Measurements from ENCODE around the gene TAS2R40.
"Not testable (repeated sequence)": the region's sequence is repeated elsewhere in the genome, so short reads cannot be mapped to it uniquely, and the experiment has no call there.

The TAS2R40 gene

DNA sequence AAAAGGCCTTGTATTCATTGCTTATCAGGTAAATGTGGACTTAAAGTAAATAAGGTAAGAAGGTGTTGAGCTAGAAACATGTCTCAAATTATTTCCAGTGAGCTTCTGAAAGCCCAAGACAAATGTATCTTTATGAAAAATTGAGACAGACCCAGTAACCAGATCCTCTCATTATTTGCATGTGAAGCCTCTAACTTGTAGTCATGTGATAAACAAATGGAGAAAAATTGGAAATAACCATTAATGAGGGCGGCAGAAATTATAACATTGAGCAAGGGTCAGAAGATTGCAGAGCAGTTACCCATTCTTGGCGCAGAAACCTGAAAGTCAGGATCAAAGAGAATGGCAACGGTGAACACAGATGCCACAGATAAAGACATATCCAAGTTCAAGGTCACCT is at the start of gene TAS2R40:
TSS of gene TAS2R40 (plus strand) at position 301 of the 400 bp plus-strand sequence. CDS start at position 343, 42 bp downstream.
- DNase-seq (ENCODE audit: low read depth in 2 of 2), result no peak

DNA sequence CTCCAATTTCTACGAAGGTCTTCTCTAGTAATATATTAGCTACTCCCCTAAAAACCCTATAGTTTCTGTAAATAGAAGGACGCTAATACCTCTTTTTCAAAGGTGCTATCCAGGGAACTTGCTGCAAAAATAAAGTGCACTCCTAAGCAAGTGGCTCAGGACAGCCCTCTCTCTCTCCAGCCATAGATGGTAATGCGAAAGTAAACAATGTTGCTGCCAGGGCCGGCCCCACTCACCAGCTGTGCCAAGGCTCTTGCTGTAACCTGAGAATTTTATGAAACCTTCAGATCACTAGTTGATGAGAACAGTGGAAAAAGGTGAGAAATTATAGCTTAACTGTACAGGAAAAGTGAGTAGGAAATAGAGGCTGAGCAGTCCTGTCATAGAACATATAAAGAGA is 49.5 kb upstream of the TAS2R40 start:
- DNase-seq (ENCODE audit: low read depth in 2 of 2), result no peak

DNA sequence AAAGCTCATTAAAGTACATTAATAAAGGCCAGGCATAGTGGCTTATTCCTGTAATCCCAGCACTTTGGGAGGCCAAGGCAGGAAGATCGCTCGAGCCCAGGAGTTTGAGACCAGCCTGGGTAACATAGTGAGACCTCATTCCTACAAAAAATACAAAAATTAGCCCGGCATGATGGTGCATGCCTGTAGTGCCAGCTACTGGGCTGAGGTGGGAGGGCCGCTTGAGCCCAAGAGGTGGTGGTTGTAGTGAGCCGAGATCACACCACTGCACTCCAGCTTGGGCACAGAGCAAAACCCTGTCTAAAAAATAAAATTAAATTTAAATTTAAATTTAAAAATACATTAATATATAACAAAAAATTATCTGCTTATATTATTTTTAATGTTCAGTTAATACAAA is 45.7 kb upstream of the TAS2R40 start:
- DNase-seq (ENCODE audit: low read depth in 2 of 2), result no peak

DNA sequence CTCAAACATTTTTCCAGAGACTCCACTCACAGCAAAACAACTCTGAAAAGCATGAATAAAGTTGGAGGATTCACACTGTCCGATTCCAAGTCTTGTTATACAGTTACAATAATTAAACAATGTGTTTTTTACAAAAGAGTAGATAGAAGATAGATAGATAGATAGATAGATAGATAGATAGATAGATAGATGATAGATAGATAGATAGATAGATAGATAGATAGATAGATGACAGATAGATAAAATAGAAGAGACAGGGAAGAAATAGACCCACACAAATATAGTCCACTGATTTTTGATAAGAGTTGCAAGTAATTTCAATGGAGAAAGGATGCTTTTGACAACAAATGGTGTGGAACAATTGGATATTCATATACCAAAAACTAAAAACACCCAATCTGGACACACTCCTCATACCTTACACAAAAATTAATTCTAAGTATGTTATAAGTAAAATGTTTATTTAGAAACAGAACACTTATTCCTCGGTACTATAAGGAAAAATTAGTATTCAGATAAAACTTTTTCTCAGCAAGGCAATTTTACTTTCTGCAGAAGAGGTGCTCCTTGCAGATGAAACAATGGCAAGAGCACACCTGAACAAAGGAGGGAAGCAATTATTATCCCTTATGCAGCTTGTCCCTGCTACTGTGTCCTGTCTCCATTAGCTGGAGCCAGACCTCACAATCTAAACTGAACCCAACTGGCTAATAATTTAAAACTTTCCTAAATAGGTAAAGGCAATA is 44.3 kb upstream of the TAS2R40 start:
- no peak for DNase-seq (ENCODE audit: low read depth in 2 of 2)

DNA sequence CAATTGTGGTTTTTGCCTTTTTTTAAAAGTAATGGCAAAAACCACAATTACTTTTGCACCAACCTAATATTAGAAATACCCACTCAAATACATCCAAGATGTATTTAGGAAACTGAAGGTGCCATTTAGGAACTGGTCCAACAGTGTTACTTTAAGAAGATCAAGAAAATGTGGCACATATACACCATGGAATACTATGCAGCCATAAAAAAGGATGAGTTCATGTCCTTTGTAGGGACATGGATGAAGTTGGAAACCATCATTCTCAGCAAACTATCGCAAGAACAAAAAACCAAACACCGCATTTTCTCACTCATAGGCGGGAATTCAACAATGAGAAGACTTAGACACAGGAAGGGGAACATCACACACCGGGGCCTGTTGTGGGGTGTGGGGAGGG is 41.1 kb upstream of the TAS2R40 start:
- DNase-seq (ENCODE audit: low read depth in 2 of 2), result not testable (repeated sequence)

GRCh38 chr7:143181349-143181748 is 40.5 kb upstream of the TAS2R40 start:
- no peak for DNase-seq (ENCODE audit: low read depth in 2 of 2)

DNA sequence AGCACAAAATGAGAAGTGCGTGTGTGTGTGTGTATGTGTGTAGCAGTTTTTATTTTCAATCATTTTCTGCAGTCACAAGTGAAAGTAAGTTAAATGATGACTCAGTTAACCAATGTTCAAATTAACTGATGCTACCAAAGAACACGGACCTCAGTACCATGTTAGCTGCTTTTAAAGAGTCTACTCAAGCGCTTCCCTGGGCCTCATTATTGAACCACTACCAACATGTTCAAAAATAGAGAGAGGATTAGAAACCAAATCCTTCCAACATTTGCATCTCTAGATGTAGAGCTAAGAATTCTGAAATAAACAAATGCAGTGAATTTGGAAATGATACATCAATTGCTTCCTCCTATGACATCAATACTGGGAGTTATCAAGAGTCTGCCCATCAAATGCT is 38.8 kb upstream of the TAS2R40 start, which contains the start of gene TAS2R39:
TSS of gene TAS2R39 (plus strand) at position 396 of the 400 bp plus-strand sequence. CDS start at position 396, 0 bp downstream.
- DNase-seq (ENCODE audit: low read depth in 2 of 2), result no peak

GRCh38 chr7:143185551-143185950 is 36.3 kb upstream of the TAS2R40 start:
- no peak for DNase-seq (ENCODE audit: low read depth in 2 of 2)

DNA sequence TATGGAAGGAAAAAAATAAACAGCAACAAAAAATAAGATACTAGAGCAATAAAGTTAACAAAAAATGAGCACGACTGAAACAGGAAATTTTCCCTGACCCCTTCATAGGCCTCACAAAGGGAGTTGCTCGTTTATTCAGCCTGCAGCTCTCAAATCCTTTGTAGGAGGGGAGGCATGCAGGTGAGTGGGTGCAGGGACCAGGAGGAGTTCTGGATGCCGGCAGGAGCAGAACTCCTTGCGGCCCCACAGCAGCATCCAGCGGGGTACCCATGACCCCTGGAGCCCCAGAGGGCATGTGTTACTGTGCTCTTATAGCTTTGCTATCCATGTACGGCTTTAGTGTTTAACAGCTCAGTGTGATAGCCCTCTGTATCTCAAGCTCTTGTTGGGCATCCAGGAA is 32.8 kb upstream of the TAS2R40 start:
- DNase-seq (ENCODE audit: low read depth in 2 of 2), result no peak

GRCh38 chr7:143193880-143194279 is 28.0 kb upstream of the TAS2R40 start:
- DNase-seq (ENCODE audit: low read depth in 2 of 2), result no peak

GRCh38 chr7:143199040-143199439 is 22.8 kb upstream of the TAS2R40 start:
- DNase-seq (ENCODE audit: low read depth in 2 of 2), result no peak

- DNase-seq (ENCODE audit: low read depth in 2 of 2), result no peak
These were observed 19.7 kb upstream of the TAS2R40 start for GRCh38 chr7:143202161-143202560.

DNA sequence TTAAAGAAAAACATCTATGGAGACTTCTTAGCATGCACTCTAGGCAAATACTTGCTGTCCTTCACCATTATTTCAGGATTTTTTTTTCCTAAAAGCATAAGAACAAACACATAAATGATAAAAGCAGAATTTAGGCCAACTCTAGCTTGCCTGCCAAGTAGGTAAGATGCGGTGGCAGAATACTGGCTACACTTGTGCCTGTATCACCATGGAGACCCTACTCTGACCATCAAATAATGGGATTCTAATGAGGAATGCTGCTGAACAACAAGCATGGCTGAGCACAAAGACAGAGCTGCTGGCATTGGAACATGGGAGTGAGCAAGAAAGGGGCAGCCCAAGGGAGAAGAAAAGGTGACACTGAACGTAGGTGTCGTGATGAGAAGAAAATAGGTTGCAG is 18.5 kb upstream of the TAS2R40 start:
- DNase-seq (ENCODE audit: low read depth in 2 of 2), result no peak

- DNase-seq (ENCODE audit: low read depth in 2 of 2), result no peak
These were observed 16.1 kb upstream of the TAS2R40 start for GRCh38 chr7:143205560-143206293.

- no peak for DNase-seq (ENCODE audit: low read depth in 2 of 2)
These were observed 11.3 kb upstream of the TAS2R40 start for GRCh38 chr7:143210541-143210940.

DNA sequence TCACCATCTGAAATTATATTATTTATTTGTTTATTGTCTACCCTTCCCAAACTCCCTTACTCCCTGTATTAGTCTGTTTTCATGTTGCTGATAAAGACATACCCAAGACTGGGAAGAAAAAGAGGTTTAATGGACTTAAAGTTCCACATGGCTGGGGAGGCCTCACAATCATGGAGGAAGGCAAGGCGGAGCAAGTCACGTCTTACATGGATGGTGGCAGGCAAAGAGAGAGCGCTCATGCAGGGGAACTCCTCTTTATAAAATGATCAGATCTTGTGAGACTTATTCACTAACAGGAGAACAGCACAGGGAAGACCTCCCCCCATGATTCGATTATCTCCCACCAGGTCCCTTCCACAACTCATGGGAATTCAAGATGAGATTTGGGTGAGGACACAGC is 8.4 kb upstream of the TAS2R40 start:
- DNase-seq (ENCODE audit: low read depth in 2 of 2), result not testable (repeated sequence)

DNA sequence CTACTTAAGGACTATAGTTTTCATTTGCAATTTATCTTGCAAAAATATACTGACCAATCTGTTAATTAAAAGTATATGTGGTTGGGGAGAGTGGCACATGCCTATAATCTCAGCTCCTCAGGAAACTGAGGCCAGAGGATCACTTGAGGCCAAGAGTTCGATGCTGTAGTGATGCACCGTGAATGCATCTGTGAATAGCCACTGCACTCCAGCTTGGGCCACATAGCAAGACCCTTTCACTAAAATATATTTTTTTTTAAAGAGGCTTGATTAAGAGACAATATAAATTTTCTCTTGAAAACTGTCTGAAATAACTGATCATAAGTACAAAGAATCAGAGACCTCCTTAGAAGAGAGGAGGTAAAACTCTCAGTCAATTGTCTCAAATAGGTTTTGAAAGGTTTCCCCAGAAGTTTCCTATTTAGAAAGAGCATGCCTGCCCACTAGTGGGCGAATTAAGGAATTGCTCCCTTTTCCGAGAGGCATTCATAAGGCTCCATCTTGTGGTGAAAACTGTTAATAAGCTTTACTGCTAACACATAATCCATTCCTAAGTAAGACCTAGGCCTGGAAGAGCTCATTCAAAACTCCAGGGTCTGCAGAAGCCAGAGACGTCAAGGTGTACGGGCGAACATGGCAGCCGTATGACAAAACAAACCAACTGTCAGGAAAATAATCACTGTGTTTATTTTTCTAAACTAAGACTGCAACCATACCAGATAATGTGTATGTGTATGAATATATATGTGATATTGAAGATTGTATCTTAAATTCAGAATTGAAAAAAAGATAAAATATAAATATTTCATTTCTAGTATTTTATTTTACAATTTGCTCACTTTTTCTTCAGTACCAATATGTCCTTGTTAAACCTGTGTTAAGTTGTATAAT is 6.8 kb upstream of the TAS2R40 start:
- peak in 1 of 2 donors; percentile 17 for DNase-seq (ENCODE audit: low read depth in 2 of 2)

GRCh38 chr7:143216151-143216550 is 5.7 kb upstream of the TAS2R40 start:
- DNase-seq (ENCODE audit: low read depth in 2 of 2), result no peak

DNA sequence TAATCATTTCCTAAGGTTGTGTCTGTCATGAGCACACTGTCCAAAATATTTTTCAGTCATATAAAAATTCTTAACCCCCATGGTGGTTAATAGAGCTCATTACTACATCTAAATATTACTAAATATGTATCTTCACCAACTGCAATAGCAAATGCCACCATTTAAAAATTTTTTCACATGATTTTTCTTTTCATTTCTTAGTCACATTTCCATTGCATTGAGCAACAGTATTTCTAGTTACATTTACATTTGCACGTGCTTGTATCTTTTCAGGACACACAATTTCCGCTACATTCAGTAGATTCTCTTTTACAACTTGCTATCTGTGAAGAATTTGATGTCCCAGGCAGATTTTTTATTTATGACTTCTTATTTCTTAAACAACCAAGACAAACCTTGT is 5.2 kb upstream of the TAS2R40 start:
- no peak for DNase-seq (ENCODE audit: low read depth in 2 of 2)

GRCh38 chr7:143217806-143218205 is 4.0 kb upstream of the TAS2R40 start:
- DNase-seq (ENCODE audit: low read depth in 2 of 2), result no peak

DNA sequence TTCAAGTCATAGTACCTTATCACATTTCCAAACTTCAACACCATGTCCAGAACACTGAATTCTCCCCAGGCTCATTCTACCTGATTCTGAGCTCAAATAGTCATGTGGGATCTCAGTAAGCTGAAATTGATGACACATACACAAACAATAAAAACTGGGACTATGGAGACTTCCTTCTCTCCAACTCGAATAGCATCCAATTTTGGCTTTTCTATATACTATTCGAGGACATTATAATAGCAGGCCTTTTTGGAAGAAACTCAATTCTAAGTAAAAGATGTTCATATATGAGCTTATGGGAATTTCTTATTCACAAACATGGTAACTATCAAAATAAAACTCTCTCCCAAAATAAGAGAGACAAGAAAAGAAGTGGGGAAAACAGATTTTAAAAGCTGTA is 551 bp upstream of the TAS2R40 start:
- DNase-seq (ENCODE audit: low read depth in 2 of 2), result no peak

DNA sequence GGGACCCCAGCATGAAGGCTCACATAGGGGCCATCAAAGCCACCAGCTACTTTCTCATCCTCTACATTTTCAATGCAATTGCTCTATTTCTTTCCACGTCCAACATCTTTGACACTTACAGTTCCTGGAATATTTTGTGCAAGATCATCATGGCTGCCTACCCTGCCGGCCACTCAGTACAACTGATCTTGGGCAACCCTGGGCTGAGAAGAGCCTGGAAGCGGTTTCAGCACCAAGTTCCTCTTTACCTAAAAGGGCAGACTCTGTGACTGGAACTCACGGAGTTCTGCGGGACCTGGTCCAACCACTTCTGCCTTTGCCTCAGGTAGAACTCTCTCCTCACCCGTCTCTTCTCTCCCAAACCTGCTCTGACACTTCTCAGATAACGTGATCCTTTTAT is 945 bp downstream of the TAS2R40 start:
- no peak for DNase-seq (ENCODE audit: low read depth in 2 of 2)
